Fibroblast of mammary gland (primary cell): ENCODE results near the gene MYB.

ENCODE experiments used
- DNase-seq: peaks from one replicate; pipeline ENCODE4 v3.0.0-alpha.2; 2010; ENCODE audit warnings: low read depth
- H3K4me3 ChIP-seq: 2 replicates; pipeline ENCODE4 v1.5.1; 2011; ENCODE audit warnings: low read depth, mild to moderate bottlenecking, low read length, moderate library complexity; ENCODE audit not compliant: control insufficient read depth
- TF ChIP-seq, protein P1 (sequence below): conservative IDR thresholded peaks from 2 replicates; pipeline ENCODE4 v1.5.1; 2011; ENCODE audit warnings: low read depth, low read length, inconsistent platforms; ENCODE audit not compliant: control insufficient read depth, insufficient read depth

The MYB gene

DNA sequence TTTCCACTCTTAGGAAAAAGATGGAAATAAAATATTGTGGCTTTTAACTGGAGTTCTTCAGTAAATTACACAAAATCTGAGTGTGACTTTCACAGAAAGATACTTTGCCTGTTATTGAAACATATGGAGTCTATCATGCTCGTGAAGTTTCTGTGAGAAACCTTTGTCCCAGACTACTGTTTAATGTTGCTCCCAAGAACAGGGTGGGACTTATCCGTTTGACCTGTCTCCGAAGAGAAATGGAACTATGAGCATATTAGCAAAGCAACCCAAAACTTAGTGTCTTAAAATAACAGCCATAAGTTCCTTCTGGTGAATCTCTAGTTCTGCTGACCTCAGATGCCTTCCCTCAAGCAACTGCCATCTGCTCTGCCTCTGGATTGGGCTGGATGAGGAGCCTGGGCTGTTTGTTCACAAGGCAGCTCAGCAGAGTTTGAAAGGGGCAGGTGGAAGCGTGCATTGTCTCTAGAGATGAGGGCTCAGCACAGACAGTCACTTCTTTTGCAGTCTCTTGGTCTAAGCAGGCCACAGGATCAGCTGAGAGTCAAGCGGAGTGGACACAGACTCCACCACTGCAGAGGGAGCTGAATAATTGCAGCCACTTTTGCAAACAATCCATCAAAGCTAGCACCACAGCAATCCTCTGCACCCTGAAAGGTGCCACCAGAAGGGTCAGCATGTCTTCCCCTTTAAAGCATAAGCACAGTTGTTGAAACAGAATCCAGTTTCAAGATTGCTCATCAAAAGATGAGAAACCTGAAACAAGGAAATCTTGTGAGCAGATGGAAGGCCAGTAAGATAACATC lies 52.8 kb downstream of the MYB start:
- TF ChIP-seq, protein P1, sequence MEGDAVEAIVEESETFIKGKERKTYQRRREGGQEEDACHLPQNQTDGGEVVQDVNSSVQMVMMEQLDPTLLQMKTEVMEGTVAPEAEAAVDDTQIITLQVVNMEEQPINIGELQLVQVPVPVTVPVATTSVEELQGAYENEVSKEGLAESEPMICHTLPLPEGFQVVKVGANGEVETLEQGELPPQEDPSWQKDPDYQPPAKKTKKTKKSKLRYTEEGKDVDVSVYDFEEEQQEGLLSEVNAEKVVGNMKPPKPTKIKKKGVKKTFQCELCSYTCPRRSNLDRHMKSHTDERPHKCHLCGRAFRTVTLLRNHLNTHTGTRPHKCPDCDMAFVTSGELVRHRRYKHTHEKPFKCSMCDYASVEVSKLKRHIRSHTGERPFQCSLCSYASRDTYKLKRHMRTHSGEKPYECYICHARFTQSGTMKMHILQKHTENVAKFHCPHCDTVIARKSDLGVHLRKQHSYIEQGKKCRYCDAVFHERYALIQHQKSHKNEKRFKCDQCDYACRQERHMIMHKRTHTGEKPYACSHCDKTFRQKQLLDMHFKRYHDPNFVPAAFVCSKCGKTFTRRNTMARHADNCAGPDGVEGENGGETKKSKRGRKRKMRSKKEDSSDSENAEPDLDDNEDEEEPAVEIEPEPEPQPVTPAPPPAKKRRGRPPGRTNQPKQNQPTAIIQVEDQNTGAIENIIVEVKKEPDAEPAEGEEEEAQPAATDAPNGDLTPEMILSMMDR, result no peak
- H3K4me3 ChIP-seq, result no peak overlapping the region
- DNase-seq, result no peak

DNA sequence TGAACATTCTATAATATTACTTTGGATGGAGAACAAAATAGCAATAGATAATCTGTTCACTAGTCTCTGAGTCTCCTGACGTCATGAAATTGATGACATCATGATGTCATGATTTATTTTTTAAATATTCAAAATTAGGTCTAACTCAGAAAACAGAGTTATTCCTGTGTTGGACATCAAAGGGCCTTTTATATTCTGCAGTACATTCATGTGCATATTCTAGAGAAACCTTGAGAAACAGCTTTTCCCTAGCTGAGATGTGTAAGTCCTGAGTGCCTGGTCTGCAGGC lies 53.3 kb downstream of the MYB start:
- H3K4me3 ChIP-seq, result no peak overlapping the region
- no peak for DNase-seq
- TF ChIP-seq, protein P1, result no peak

DNA sequence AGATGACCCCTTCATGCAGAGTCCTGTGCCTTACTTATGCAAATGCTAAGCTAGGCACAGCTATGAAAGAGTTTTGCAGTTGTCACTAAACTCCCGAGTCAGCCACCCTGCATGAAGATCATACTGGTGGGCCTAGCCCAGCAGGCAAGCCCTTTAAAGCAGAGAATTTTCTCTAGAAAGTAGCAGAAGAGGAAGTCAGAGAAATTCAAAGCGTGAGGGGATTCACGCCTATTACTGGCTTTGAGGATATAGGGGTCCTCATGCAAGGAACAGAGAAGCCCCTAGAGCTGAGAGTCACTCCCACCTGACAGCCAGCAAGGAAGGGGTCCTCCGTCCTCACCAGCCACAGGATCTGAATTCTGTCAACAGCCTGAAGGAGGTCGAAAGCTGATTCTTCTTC lies 54.6 kb downstream of the MYB start:
- TF ChIP-seq, protein P1, result no peak
- no peak for DNase-seq
- H3K4me3 ChIP-seq, result no peak overlapping the region

DNA sequence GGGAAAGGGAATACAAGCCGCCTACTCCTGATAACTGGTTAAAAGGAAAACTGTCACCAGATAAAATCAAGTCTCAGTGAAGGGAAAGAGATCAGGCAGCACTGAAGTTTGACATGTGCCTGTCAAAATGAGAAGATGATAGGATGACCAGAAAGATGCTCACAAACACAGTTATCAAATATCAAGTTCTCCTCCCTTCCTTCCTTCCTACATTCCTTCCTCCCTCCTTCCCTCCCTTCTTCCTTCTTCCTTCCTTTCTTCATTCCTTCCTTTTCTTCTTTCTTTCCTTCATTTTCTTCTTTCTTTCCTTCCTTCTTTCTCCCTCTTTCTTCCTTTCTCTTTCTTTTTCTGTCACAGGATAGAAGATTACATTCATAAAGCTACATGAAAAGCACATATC lies 55.2 kb downstream of the MYB start:
- TF ChIP-seq, protein P1, result no peak
- no peak overlapping the region for H3K4me3 ChIP-seq
- DNase-seq, result no peak

DNA sequence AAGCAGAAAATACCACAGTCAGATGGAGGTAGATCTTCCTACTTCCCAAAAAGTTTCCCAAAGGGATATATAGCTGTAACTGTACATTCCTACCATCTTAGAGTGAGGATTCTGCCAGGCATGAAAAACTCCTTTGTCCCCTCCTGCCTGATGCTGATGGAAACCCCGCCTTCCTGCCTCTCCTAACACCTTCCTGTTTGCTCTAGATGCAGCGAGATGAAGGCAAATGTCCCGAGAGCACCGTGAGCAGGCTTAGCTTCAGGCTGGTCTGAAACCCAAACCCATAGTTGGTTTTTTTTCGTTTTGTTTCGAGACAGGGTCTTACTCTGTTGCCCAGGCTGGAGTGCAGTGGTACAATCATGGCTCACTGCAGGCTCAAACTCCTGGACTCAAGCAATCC lies 55.6 kb downstream of the MYB start:
- TF ChIP-seq, protein P1, result no peak
- no peak overlapping the region for H3K4me3 ChIP-seq
- no peak for DNase-seq

DNA sequence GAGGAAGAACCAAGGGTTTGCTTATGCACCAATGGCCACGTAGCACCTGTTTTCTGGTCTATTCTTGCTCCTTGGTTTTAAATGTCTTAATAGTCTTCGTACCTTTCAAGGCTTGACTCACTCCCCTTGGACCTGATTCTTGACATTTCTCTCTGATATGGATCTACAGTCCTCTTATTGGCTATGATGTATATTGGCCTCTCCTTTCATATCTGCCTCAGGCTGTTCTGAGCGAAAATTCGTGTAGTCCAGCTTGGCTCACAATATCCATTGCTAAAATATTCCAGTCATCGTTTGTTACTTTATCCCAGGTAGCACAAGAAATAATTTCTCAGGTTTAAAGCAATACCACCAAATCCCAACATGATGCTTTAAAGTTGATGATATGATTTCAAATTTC lies 59.6 kb downstream of the MYB start:
- H3K4me3 ChIP-seq, result no peak overlapping the region
- no peak for DNase-seq
- TF ChIP-seq, protein P1, result no peak
